Measurements from ENCODE around the gene KCNG4.

DNA sequence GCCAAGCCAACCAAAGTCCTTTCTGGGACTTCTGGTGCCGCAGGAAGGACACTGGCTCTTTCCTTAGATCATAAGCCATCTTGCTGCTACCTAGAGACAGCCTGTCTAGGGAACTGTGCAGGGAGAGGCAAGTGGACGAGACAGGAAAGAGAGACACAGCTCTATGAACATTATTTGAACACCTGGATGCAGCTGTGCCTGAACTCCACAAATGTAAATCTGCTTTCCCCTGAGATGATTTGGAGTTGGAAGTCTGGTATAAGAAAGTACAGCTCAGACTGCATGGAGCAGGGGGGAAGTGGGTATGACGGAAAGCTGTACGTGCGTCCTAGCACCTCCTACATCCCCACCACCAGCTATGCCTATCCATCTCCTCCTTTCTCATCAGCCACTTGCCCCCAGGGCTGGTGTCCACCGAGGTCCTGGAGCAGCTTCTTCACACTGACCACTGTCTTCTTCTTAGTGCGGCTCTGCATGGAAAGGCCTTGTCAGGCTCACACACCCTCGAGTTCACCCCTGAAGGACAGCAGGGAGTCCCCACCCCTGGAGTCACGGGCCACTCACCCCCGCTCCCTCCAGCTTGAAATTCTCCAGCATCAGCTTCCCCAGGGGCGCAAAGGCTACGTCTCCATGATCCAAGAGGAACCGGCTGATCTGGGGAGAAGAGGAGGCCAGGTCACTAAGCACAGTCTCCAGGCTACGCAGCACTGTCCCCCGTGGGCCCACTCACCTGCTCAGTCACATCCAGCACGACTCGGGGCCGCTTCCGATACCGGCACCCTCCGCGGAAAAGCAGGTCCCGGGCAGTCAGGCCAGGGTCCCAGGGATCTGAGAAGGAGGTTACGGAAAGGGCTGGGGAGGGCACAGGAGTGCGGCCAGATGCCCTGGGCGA lies 56.9 kb downstream of the KCNG4 start:
- TF ChIP-seq, protein P1, sequence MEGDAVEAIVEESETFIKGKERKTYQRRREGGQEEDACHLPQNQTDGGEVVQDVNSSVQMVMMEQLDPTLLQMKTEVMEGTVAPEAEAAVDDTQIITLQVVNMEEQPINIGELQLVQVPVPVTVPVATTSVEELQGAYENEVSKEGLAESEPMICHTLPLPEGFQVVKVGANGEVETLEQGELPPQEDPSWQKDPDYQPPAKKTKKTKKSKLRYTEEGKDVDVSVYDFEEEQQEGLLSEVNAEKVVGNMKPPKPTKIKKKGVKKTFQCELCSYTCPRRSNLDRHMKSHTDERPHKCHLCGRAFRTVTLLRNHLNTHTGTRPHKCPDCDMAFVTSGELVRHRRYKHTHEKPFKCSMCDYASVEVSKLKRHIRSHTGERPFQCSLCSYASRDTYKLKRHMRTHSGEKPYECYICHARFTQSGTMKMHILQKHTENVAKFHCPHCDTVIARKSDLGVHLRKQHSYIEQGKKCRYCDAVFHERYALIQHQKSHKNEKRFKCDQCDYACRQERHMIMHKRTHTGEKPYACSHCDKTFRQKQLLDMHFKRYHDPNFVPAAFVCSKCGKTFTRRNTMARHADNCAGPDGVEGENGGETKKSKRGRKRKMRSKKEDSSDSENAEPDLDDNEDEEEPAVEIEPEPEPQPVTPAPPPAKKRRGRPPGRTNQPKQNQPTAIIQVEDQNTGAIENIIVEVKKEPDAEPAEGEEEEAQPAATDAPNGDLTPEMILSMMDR (conservative IDR thresholded peaks at IDR 0.05; ENCODE audit: low read depth, low read length): no peak
- TF ChIP-seq EZH2 (IDR thresholded peaks at IDR 0.05; ENCODE audit: borderline replicate concordance, low read depth, low read length, poor library complexity, severe bottlenecking): no peak
